AG09319 (cell line): Measurements from ENCODE around the gene FAM20C.

ENCODE experiments used
- DNase-seq: peaks from one replicate; pipeline ENCODE4 v3.0.0-alpha.2; 2010; ENCODE audit warnings: low read depth; ENCODE audit errors: extremely low read depth
- TF ChIP-seq, protein P1 (sequence below): IDR thresholded peaks from 2 replicates; pipeline ENCODE4 v1.5.1; 2011; ENCODE audit warnings: low read depth, mild to moderate bottlenecking, inconsistent platforms, low read length, moderate library complexity

Gene FAM20C

DNA sequence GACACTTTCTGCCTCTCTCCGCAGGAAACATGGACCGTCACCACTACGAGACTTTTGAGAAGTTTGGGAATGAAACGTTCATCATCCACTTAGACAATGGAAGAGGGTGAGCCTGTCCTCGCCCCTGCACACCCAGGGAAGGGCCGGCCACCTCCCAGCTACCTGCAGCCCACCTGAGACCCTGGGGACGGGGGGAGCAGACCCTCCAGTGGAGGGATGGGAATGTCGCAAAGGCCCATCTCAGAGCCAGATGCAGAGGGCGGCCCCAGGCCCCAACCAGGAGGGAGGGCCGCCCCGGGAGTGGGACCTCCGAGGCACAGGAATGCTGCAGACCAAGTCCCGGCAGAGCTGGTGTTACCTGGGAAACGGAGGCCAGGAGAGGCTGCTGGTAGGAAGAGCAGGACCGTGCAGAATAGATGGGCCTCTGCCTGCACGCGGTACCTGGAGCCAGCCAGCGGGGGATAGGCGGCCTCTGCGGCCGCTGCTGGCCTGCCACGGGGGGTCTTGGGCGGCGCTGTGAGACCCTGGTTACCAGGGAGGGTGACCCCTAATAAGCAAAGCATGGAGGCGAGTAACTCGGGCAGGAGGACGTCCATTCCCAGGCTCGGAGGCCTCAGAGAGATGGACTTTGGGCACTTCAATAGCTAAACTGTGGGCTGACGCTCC, 64.7 kb downstream of the FAM20C start:
- TF ChIP-seq, protein P1, sequence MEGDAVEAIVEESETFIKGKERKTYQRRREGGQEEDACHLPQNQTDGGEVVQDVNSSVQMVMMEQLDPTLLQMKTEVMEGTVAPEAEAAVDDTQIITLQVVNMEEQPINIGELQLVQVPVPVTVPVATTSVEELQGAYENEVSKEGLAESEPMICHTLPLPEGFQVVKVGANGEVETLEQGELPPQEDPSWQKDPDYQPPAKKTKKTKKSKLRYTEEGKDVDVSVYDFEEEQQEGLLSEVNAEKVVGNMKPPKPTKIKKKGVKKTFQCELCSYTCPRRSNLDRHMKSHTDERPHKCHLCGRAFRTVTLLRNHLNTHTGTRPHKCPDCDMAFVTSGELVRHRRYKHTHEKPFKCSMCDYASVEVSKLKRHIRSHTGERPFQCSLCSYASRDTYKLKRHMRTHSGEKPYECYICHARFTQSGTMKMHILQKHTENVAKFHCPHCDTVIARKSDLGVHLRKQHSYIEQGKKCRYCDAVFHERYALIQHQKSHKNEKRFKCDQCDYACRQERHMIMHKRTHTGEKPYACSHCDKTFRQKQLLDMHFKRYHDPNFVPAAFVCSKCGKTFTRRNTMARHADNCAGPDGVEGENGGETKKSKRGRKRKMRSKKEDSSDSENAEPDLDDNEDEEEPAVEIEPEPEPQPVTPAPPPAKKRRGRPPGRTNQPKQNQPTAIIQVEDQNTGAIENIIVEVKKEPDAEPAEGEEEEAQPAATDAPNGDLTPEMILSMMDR, result no peak
- DNase-seq, result no peak

DNA sequence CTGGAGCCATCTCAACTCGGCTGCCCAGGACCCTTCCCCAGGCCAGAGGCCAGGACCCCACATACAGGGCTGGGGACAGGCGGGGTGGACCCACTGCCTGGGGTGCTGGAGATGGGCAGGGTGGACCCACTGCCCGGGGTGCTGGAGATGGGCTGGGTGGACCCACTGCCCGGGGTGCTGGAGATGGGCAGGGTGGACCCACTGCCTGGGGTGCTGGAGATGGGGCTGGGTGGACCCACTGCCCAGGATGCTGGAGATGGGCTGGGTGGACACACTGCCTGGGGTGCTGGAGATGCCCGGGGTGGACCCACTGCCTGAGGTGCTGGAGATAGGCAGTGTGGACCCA, 65.2 kb downstream of the FAM20C start:
- DNase-seq, result no peak
- TF ChIP-seq, protein P1, result no peak

DNA sequence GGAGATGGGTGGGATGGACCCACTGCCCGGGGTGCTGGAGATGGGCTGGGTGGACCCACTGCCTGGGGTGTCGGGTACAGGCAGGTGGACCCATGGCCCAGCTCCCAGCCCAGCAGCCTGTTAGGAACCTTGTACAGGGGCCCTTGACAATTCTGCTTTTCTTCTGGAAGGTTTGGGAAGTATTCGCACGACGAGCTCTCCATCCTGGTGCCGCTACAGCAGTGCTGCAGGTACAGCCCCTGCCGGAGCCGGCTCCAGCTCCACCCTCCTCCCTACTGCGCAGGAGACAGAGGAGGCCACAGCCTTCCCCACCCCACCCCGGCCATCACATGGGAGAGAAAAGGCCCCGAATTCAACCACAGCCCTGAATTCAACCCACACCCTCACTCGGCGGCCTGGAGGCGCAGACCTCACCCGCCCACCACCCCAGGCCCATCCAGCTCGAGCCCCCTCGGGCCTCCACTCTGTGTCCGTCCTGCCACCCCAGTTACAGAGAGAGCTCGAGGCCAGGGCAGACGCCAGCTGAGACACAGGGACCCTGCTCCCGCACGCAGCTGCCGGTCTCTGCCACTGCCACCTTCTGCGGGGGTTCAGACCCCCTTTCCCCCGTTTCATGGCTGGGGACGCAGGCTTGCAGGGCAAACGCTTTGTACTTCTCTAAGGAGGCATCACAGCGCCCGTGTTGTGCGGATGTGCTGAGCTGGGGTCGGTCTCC, 66.3 kb downstream of the FAM20C start:
- DNase-seq, result no peak
- TF ChIP-seq, protein P1, result no peak

DNA sequence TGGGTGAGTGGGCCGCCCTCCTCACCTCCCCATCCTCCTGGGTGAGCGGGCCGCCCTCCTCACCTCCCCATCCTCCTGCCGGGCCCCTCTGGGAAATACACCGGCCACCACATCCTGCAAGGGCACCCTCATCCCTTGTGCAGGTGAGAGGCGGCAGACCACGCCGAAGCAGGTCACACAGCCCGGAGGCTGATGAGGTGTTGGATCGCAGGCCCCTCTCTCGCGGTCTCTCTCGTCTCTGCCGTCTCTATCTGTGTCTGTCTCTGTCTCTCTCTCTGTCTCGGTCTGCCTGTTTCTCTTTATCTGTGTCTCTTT, 66.8 kb downstream of the FAM20C start:
- DNase-seq, result no peak
- TF ChIP-seq, protein P1, result no peak

DNA sequence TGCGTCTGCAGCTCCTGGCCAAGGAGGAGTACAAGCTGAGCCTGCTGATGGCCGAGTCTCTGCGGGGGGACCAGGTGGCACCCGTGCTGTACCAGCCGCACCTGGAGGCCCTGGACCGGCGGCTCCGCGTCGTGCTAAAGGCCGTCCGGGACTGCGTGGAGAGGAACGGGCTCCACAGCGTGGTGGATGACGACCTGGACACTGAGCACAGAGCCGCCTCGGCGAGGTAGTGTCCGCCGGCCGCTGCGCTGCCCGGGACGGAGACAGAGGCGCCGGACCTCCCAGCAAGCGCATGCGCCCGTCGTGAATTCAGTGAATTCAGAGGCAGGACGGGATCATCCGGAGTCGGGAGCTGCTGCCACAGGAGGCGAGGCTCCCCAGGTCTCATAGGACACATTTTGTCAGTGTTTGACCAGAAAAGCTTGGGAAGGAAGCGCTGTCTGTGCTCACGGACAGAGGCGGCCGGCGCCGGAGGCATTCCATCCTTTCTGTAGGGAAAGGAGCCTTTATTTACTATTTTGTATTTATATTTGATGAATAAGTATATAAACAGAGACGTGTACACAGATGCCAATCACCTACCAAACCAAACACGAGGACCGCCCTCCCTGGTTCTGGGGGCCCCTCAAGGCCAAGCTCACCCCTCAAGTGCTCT, 67.5 kb downstream of the FAM20C start:
- no peak for DNase-seq
- TF ChIP-seq, protein P1, result no peak

DNA sequence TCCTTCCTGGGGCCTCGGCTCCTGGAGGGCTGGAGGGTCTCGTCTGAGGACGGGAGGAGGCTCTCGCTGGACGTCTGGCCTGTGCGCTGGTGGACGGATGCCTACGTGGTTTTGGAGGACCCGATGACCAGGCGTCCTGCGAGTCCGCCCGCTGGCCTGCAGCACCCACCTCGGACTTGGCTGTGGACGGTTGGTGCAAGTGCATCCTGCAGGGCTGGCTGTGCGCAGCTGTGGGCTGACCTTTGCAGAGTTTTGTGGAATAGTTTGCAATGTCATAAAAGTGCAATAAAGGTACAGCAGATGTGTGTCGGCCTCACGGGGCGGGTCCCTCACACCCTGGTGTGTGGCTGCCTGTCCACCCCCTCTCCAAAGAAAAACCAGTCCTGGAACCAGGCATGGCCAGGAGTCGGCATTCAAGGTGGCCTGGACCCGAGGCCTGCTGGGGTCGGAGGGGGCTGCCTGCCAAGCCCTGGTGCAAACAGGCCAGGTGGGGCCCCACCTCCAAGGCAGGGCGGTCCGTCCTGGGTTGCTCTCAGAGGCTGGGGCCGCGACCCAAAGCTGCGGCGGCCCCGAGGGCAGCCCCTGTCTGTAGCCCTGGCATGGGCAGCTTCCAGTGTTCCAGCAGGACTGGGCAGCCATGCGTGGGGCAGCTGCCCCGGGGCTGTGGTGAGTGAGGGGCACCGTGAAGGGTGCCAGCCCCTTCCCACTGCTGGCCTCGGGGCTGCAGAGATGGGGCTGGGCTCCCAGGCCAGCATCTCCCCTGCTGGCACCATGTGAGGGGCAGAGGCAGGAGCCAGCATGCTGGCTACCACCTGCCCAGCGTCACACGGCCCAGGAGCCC, 68.3 kb downstream of the FAM20C start:
- no peak for DNase-seq
- TF ChIP-seq, protein P1, result no peak
